ENCODE data around the gene KBTBD12.
"Not testable (repeated sequence)": the region's sequence is repeated elsewhere in the genome, so short reads cannot be mapped to it uniquely, and the experiment has no call there.

Gene KBTBD12

GRCh38 chr3:127903611-127904375 lies 11.2 kb upstream of the KBTBD12 start:
- H3K27ac ChIP-seq: no peak overlapping the region
- H3K4me1 ChIP-seq (ENCODE audit: low read depth, poor library complexity, severe bottlenecking): peaks cover 16% of the 10 kb centered on the region
- no peak overlapping the region for H3K4me2 ChIP-seq
- no peaks in the 10 kb centered on the region for H3K27me3 ChIP-seq (ENCODE audit: insufficient read depth, low read depth)
- no peak for TF ChIP-seq CTCF (conservative IDR thresholded peaks at IDR 0.05; ENCODE audit: low read depth, low read length)
- H3K36me3 ChIP-seq (ENCODE audit: insufficient read depth): no peaks in the 10 kb centered on the region
- H2AFZ ChIP-seq (ENCODE audit: low read depth): no peak overlapping the region
- no peaks in the 10 kb centered on the region for H3K79me2 ChIP-seq (ENCODE audit: insufficient read depth, low read depth)
- no peaks in the 10 kb centered on the region for H4K20me1 ChIP-seq (ENCODE audit: insufficient read depth)
- no peak overlapping the region for H3K9ac ChIP-seq
- no peak overlapping the region for H3K4me3 ChIP-seq (IDR thresholded peaks at IDR 0.05; ENCODE audit: insufficient read depth, low read depth, low read length)

GRCh38 chr3:127905556-127905955 lies 9.5 kb upstream of the KBTBD12 start:
- Histone ChIP-seq H3K79me2 (ENCODE audit: insufficient read depth, low read depth) (no peaks in the 10 kb centered on the region), H3K36me3 (ENCODE audit: insufficient read depth) (no peaks in the 10 kb centered on the region), H4K20me1 (ENCODE audit: insufficient read depth) (no peaks in the 10 kb centered on the region), H3K4me3 (IDR thresholded peaks at IDR 0.05; ENCODE audit: insufficient read depth, low read depth, low read length) (no peak overlapping the region), H2AFZ (ENCODE audit: low read depth) (no peak overlapping the region), H3K4me1 (ENCODE audit: low read depth, poor library complexity, severe bottlenecking) (no peaks in the 10 kb centered on the region), H3K27ac (no peak overlapping the region), H3K4me2 (no peak overlapping the region), H3K9ac (no peak overlapping the region), H3K27me3 (ENCODE audit: insufficient read depth, low read depth) (no peaks in the 10 kb centered on the region)
- no peak for TF ChIP-seq CTCF (conservative IDR thresholded peaks at IDR 0.05; ENCODE audit: low read depth, low read length)

- not testable (repeated sequence) for H3K27me3 ChIP-seq (ENCODE audit: insufficient read depth, low read depth); H3K4me1 ChIP-seq (ENCODE audit: low read depth, poor library complexity, severe bottlenecking); H4K20me1 ChIP-seq (ENCODE audit: insufficient read depth)
Observed at GRCh38 chr3:127906653-127907052, 8.4 kb upstream of the KBTBD12 start.

DNA sequence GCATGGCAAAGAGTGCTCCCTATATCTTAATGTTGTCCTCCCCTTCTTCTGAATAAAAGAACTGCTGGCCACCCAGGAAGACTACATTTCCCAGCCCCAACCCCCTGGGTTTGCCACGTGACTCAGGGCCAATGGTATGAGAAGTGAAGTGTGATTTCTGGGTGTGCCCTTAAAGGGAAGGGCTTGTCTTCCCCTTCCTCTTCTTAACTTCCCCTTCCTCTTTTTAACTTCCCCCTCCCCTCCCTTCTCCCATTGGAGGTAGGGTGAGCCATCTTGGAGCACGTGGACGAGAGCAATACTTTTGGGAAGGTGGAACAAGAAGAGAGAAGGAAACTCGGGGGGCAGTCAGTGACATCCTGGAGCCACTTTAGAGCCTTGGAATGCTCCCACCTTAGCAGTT lies 6.8 kb upstream of the KBTBD12 start:
- Histone ChIP-seq H3K36me3 (ENCODE audit: insufficient read depth) (no peaks in the 10 kb centered on the region), H3K27me3 (ENCODE audit: insufficient read depth, low read depth) (no peaks in the 10 kb centered on the region), H3K4me3 (IDR thresholded peaks at IDR 0.05; ENCODE audit: insufficient read depth, low read depth, low read length) (no peak overlapping the region), H2AFZ (ENCODE audit: low read depth) (no peak overlapping the region), H3K27ac (no peak overlapping the region), H3K79me2 (ENCODE audit: insufficient read depth, low read depth) (no peaks in the 10 kb centered on the region), H3K4me1 (ENCODE audit: low read depth, poor library complexity, severe bottlenecking) (no peaks in the 10 kb centered on the region), H3K9ac (no peak overlapping the region), H3K4me2 (no peak overlapping the region), H4K20me1 (ENCODE audit: insufficient read depth) (no peaks in the 10 kb centered on the region)
- no peak for TF ChIP-seq CTCF (conservative IDR thresholded peaks at IDR 0.05; ENCODE audit: low read depth, low read length)

More at GRCh38 chr3:127906653-127907052, 8.4 kb upstream of the KBTBD12 start:
- not testable (repeated sequence) for H3K27ac ChIP-seq; H3K36me3 ChIP-seq (ENCODE audit: insufficient read depth); H3K9ac ChIP-seq; H3K4me3 ChIP-seq (IDR thresholded peaks at IDR 0.05; ENCODE audit: insufficient read depth, low read depth, low read length); H3K79me2 ChIP-seq (ENCODE audit: insufficient read depth, low read depth); H2AFZ ChIP-seq (ENCODE audit: low read depth); H3K4me2 ChIP-seq

- Histone ChIP-seq H3K4me2 (no peak overlapping the region), H2AFZ (ENCODE audit: low read depth) (no peak overlapping the region), H3K79me2 (ENCODE audit: insufficient read depth, low read depth) (no peaks in the 10 kb centered on the region), H3K4me3 (IDR thresholded peaks at IDR 0.05; ENCODE audit: insufficient read depth, low read depth, low read length) (no peak overlapping the region), H3K36me3 (ENCODE audit: insufficient read depth) (no peaks in the 10 kb centered on the region), H3K9ac (no peak overlapping the region), H3K27ac (no peak overlapping the region), H4K20me1 (ENCODE audit: insufficient read depth) (no peaks in the 10 kb centered on the region), H3K27me3 (ENCODE audit: insufficient read depth, low read depth) (no peaks in the 10 kb centered on the region), H3K4me1 (ENCODE audit: low read depth, poor library complexity, severe bottlenecking) (no peaks in the 10 kb centered on the region)
- no peak for TF ChIP-seq CTCF (conservative IDR thresholded peaks at IDR 0.05; ENCODE audit: low read depth, low read length)
Observed at GRCh38 chr3:127908951-127909350, 6.1 kb upstream of the KBTBD12 start.
